Measurements from ENCODE around the gene PSMA6. TPM values are rescaled to one million over a fixed set of nuclear protein-coding genes. Genes with fewer than 3 reads are reported as not detected.
A peak's percentile ranks its signal among the peaks of the same experiment; 100 is the strongest.

Gene PSMA6
- total and polyA plus RNA-seq, 2 of the 13 experiments (the other 11 are each of a cell fraction or from before 2014, with no cell fraction given), result 525 to 1,109 TPM

- TF ChIP-seq MIER3 (CRISPR knock-in tag; IDR thresholded peaks at IDR 0.05; ENCODE audit: borderline replicate concordance), result no peak
- no peak for TF ChIP-seq NAIF1 (CRISPR knock-in tag; IDR thresholded peaks at IDR 0.05; ENCODE audit: borderline replicate concordance)
- TF ChIP-seq ZNF552 (CRISPR knock-in tag; IDR thresholded peaks at IDR 0.05; ENCODE audit: borderline replicate concordance), result peak; percentile 43; the same call in 1 of the 2 replicates
- 0 out of 2 replicates have a peak, but pooled peaks have one; percentile 27 for TF ChIP-seq ETV5 (CRISPR knock-in tag; IDR thresholded peaks at IDR 0.05; ENCODE audit: borderline replicate concordance)
- TF ChIP-seq DRAP1 (CRISPR knock-in tag; IDR thresholded peaks at IDR 0.05), result peak; percentile 8; the same call in 1 of the 2 replicates
- TF ChIP-seq ZNF251 (CRISPR knock-in tag; IDR thresholded peaks at IDR 0.05), result no peak
- no peak for TF ChIP-seq BHLHE40 (IDR thresholded peaks at IDR 0.05; ENCODE audit: low read length)
- TF ChIP-seq HNF4G (IDR thresholded peaks at IDR 0.05; ENCODE audit: borderline replicate concordance, low read depth, low read length), result no peak
- TF ChIP-seq HNF4G (CRISPR knock-in tag; IDR thresholded peaks at IDR 0.05; ENCODE audit: borderline replicate concordance, low read depth), result no peak
- TF ChIP-seq ZNF451 (CRISPR knock-in tag; IDR thresholded peaks at IDR 0.05), result no peak
- TF ChIP-seq NR2C2 (CRISPR knock-in tag; IDR thresholded peaks at IDR 0.05; ENCODE audit: borderline replicate concordance), result no peak
- no peak for TF ChIP-seq RBM39 (IDR thresholded peaks at IDR 0.05; ENCODE audit: low read depth, low read length, poor library complexity, severe bottlenecking)
- TF ChIP-seq REL (CRISPR knock-in tag; conservative IDR thresholded peaks at IDR 0.05), result no peak
- TF ChIP-seq PITX1 (CRISPR knock-in tag; IDR thresholded peaks at IDR 0.05), result 0 out of 2 replicates have a peak, but pooled peaks have one; percentile 41
- TF ChIP-seq FUBP1 (CRISPR knock-in tag; IDR thresholded peaks at IDR 0.05; ENCODE audit: borderline replicate concordance), result 0 out of 2 replicates have a peak, but pooled peaks have one; percentile 82
- 0 out of 2 replicates have a peak, but pooled peaks have one; percentile 11 for TF ChIP-seq ZBTB25 (CRISPR knock-in tag; IDR thresholded peaks at IDR 0.05)
- no peak for TF ChIP-seq TCF7 (IDR thresholded peaks at IDR 0.05; ENCODE audit: low read depth)
- no peak for TF ChIP-seq NRL (CRISPR knock-in tag; IDR thresholded peaks at IDR 0.05; ENCODE audit: borderline replicate concordance)
- TF ChIP-seq HCFC1 (IDR thresholded peaks at IDR 0.05; ENCODE audit: low read depth, low read length), result no peak
- TF ChIP-seq IKZF1 (IDR thresholded peaks at IDR 0.05), result no peak
- TF ChIP-seq SALL2 (CRISPR knock-in tag; IDR thresholded peaks at IDR 0.05), result no peak
- TF ChIP-seq, protein P1, sequence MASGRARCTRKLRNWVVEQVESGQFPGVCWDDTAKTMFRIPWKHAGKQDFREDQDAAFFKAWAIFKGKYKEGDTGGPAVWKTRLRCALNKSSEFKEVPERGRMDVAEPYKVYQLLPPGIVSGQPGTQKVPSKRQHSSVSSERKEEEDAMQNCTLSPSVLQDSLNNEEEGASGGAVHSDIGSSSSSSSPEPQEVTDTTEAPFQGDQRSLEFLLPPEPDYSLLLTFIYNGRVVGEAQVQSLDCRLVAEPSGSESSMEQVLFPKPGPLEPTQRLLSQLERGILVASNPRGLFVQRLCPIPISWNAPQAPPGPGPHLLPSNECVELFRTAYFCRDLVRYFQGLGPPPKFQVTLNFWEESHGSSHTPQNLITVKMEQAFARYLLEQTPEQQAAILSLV (CRISPR knock-in tag; IDR thresholded peaks at IDR 0.05; ENCODE audit: borderline replicate concordance), result peak; percentile 26; the same call in 1 of the 2 replicates
- no peak for TF ChIP-seq ZNF232 (CRISPR knock-in tag; IDR thresholded peaks at IDR 0.05; ENCODE audit: borderline replicate concordance)
- no peak for TF ChIP-seq TIGD3 (CRISPR knock-in tag; IDR thresholded peaks at IDR 0.05; ENCODE audit: borderline replicate concordance)
Observed at GRCh38 chr14:35332517-35333263, 40.5 kb downstream of the PSMA6 start (continued).
